Endothelial cell of umbilical vein (primary cell): ENCODE data around the gene DUSP22.

Source experiments
- EZH2 ChIP-seq: IDR thresholded peaks from 2 replicates; pipeline ENCODE4 v1.6.1; 2012; ENCODE audit warnings: borderline replicate concordance, low read depth, mild to moderate bottlenecking, moderate library complexity, low read length, inconsistent platforms; ENCODE audit not compliant: severe bottlenecking
- TF ChIP-seq, protein P1 (sequence below), 2 donors: IDR thresholded peaks; 1 replicate in 1 of 2; 2 replicates in 1 of 2; pipeline ENCODE4 v1.5.1; 2011; ENCODE audit warnings: low read length in 2 of 2, mild to moderate bottlenecking in 2 of 2, moderate library complexity in 2 of 2, control low read depth in 1 of 2, inconsistent platforms in 1 of 2, low read depth in 1 of 2; ENCODE audit not compliant: insufficient read depth in 1 of 2; ENCODE audit errors: extremely low read depth in 1 of 2

DNA sequence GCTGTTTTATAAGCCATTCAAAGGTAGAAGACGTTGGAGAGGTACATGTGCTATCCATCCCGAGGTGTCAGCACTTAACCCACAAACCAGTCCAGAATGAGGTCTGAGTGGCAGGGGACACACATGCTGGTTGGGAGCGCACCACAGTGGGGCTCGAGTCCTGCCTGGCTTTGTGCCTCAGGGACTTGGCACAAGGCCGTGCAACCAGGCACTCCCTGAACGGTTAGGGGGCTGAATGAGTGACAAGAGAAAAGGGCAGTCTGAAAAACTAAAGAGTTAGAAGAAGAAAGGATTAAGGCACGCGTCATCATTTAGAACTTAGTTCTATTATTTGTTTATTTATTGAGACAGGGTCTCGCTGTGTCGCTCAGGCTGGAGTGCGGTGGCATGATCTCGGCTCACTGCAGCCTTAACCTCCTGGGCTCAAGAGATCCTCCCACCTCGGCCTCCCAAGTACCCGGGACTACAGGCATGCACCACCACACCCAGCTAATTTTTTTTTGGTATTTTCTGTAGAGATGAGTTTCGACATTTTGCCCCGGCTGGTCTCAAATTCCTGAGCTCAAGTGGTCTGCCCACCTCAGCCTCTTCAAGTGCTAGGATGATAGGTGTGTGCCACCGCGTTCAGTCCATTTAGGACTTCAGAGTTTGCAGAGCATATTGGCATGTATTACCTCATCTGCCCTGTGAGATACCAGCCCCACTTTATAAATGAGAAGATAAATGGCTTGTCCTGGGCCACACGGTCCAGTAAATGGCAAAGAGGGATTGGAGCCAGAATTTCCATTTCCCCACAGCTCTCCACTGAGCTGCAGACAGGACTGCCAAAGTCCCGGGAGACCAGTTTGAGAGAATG, 51.9 kb downstream of the DUSP22 start:
- TF ChIP-seq, protein P1, sequence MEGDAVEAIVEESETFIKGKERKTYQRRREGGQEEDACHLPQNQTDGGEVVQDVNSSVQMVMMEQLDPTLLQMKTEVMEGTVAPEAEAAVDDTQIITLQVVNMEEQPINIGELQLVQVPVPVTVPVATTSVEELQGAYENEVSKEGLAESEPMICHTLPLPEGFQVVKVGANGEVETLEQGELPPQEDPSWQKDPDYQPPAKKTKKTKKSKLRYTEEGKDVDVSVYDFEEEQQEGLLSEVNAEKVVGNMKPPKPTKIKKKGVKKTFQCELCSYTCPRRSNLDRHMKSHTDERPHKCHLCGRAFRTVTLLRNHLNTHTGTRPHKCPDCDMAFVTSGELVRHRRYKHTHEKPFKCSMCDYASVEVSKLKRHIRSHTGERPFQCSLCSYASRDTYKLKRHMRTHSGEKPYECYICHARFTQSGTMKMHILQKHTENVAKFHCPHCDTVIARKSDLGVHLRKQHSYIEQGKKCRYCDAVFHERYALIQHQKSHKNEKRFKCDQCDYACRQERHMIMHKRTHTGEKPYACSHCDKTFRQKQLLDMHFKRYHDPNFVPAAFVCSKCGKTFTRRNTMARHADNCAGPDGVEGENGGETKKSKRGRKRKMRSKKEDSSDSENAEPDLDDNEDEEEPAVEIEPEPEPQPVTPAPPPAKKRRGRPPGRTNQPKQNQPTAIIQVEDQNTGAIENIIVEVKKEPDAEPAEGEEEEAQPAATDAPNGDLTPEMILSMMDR (IDR thresholded peaks at IDR 0.05; ENCODE audit: extremely low read depth in 1 of 2, insufficient read depth in 1 of 2, low read depth in 1 of 2, low read length in 2 of 2), result no peak
- TF ChIP-seq EZH2, result no peak
